HepG2 (cell line): ENCODE measurements around the gene RIPOR1. TPM values are rescaled to one million over a fixed set of nuclear protein-coding genes. Genes with fewer than 3 reads are reported as not detected.

Experiments used
- ELF3 ChIP-seq: IDR thresholded peaks from 2 replicates; pipeline ENCODE4 v1.6.1; 2016; ENCODE audit warnings: missing genetic modification reagents, missing compliant biosample characterization
- FLYWCH1 ChIP-seq: sonication (generic); formaldehyde crosslinking; IDR thresholded peaks from 2 replicates; pipeline ENCODE4 v1.8.1; 2023; ENCODE audit warnings: mild to moderate bottlenecking, missing genetic modification reagents
- FOXJ3 ChIP-seq: sonication (generic); formaldehyde crosslinking; IDR thresholded peaks from 2 replicates; pipeline ENCODE4 v1.4.0; 2020; ENCODE audit warnings: missing genetic modification reagents, mild to moderate bottlenecking, borderline replicate concordance
- ISL2 ChIP-seq: sonication (generic); formaldehyde crosslinking; IDR thresholded peaks from 2 replicates; pipeline ENCODE4 v1.5.0; 2020; ENCODE audit warnings: missing genetic modification reagents
- NBN ChIP-seq: fragments of 450-650 bp; conservative IDR thresholded peaks from 2 replicates; pipeline ENCODE4 v1.6.1; 2017
- NRL ChIP-seq: sonication (generic); formaldehyde crosslinking; IDR thresholded peaks from 2 replicates; pipeline ENCODE4 v1.5.0; 2020; ENCODE audit warnings: missing genetic modification reagents, mild to moderate bottlenecking, moderate library complexity, borderline replicate concordance
- PREB ChIP-seq: sonication (generic); formaldehyde crosslinking; IDR thresholded peaks from 2 replicates; pipeline ENCODE4 v1.4.0; 2020; ENCODE audit warnings: missing genetic modification reagents
- PTBP1 ChIP-seq: fragments of 200-400 bp; formaldehyde crosslinking; IDR thresholded peaks from 2 replicates; pipeline ENCODE4 v1.6.1; 2018; ENCODE audit warnings: low read length, low read depth; ENCODE audit not compliant: poor library complexity, severe bottlenecking
- SIN3B ChIP-seq: fragments of 150-350 bp; IDR thresholded peaks from 2 replicates; pipeline ENCODE4 v1.6.1; 2014; ENCODE audit warnings: low read length
- SMC3 ChIP-seq: IDR thresholded peaks from 2 replicates; pipeline ENCODE4 v1.6.1; 2011; ENCODE audit warnings: low read length, improper control_type of control experiment
- SMYD3 ChIP-seq: sonication (generic); formaldehyde crosslinking; IDR thresholded peaks from 2 replicates; pipeline ENCODE4 v1.8.1; 2023; ENCODE audit warnings: mild to moderate bottlenecking, missing genetic modification reagents
- TBL1XR1 ChIP-seq: fragments of 150-350 bp; IDR thresholded peaks from 2 replicates; pipeline ENCODE4 v1.6.1; 2014; ENCODE audit warnings: borderline replicate concordance, low read length; ENCODE audit not compliant: partially characterized antibody
- TP53 ChIP-seq: sonication (generic); formaldehyde crosslinking; conservative IDR thresholded peaks from 2 replicates; pipeline ENCODE4 v1.4.0; 2020; ENCODE audit warnings: missing genetic modification reagents
- ZBTB42 ChIP-seq: sonication (generic); formaldehyde crosslinking; IDR thresholded peaks from 2 replicates; pipeline ENCODE4 v1.5.0; 2020; ENCODE audit warnings: mild to moderate bottlenecking, missing genetic modification reagents
- ZBTB49 ChIP-seq: sonication (generic); formaldehyde crosslinking; IDR thresholded peaks from 2 replicates; pipeline ENCODE4 v1.4.0; 2020; ENCODE audit warnings: missing genetic modification reagents, borderline replicate concordance
- ZEB1 ChIP-seq: IDR thresholded peaks from 2 replicates; pipeline ENCODE4 v1.6.1; 2012; ENCODE audit warnings: mild to moderate bottlenecking, low read depth, inconsistent platforms; ENCODE audit not compliant: insufficient replicate concordance
- ZNF207 ChIP-seq: fragments of 450-650 bp; IDR thresholded peaks from 2 replicates; pipeline ENCODE4 v1.6.1; 2016; ENCODE audit warnings: antibody characterized with exemption, borderline replicate concordance
- ZNF225 ChIP-seq: sonication (generic); formaldehyde crosslinking; IDR thresholded peaks from 2 replicates; pipeline ENCODE4 v1.4.0; 2020; ENCODE audit warnings: mild to moderate bottlenecking, missing genetic modification reagents
- ZNF33A ChIP-seq: sonication (generic); formaldehyde crosslinking; IDR thresholded peaks from 2 replicates; pipeline ENCODE4 v1.5.1; 2020; ENCODE audit warnings: missing genetic modification reagents, mild to moderate bottlenecking, moderate library complexity, borderline replicate concordance
- ZNF891 ChIP-seq: sonication (generic); formaldehyde crosslinking; IDR thresholded peaks from 2 replicates; pipeline ENCODE4 v1.5.0; 2020; ENCODE audit warnings: mild to moderate bottlenecking, missing genetic modification reagents
- polyA plus RNA-seq, 8 experiments: library from polyadenylated mRNA; depleted of rRNA in 3 of 8; stranded (reverse) in 7 of 8; unstranded in 1 of 8; fragments of >200 nt; fragmentation: Illumina TruSeq in 4 of 8; extraction: Trizol in 4 of 8; gene quantifications; 2 replicates each; pipeline versions ENCODE4 v1.2.1 to v1.2.3, GENCODE V29; 2011 to 2016; ENCODE audit warnings: low read depth in 4 of 8, missing spikeins in 1 of 8, mixed read lengths in 1 of 8; ENCODE audit not compliant: insufficient read depth in 1 of 8
- total RNA-seq, 5 experiments: library from RNA; depleted of rRNA; stranded (reverse); fragments of >200 nt; fragmentation: Illumina TruSeq; extraction: Trizol; gene quantifications; 2 replicates each; pipeline ENCODE4 v1.2.3, GENCODE V29; 2016; ENCODE audit warnings: low read depth in 1 of 5
- TF ChIP-seq, protein P1 (sequence below): sonication (generic); formaldehyde crosslinking; IDR thresholded peaks from 2 replicates; pipeline ENCODE4 v1.5.0; 2020; ENCODE audit warnings: mild to moderate bottlenecking, missing genetic modification reagents
- TF ChIP-seq, protein P2 (sequence below): IDR thresholded peaks from 2 replicates; pipeline ENCODE4 v1.6.1; 2012; ENCODE audit warnings: inconsistent platforms
- TF ChIP-seq, protein P3 (sequence below): sonication (generic); formaldehyde crosslinking; IDR thresholded peaks from 2 replicates; pipeline ENCODE4 v1.4.0; 2020; ENCODE audit warnings: missing genetic modification reagents

Gene RIPOR1
- total and polyA plus RNA-seq, 2 of the 13 experiments (the other 11 are each of a cell fraction or from before 2014, with no cell fraction given) = 4.6 to 8.1 TPM

DNA sequence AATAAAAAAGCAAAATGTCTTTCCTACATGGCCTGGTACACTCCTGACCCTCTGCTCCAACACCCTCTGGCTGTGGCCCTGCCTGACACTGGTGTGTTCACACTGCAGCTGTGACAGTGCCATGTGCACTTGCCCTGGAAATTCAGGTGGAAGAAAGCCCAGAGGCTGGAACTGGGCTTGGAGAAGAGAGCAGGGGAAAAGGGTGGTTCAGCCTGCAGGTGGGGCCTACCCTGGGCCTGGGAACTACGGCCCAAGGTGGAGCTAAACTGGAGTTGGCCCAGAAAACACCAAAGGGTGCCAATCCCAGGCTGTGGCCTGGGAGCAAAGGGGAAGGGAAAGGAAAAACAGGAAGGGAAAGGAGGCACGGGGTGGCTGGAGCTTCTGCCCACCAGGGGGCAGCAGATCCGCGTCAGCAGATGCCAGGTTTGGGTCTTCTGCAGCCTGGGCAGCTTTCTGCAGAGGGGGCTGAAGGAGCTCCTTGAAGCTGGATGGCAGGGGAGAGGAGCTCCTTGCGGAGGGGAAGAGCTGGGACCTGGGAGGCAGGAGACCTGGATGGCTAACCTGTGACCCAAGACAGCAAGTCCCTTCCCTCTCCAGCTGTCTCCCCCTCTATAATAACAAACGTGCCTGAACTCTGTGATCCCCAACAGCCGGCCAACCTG lies 18.3 kb downstream of the RIPOR1 start (continued):
- TF ChIP-seq ZBTB49 (CRISPR knock-in tag) (no peak), FLYWCH1 (no peak), NRL (CRISPR knock-in tag) (peak; percentile 33; the same call in 1 of the 2 replicates), SMYD3 (CRISPR knock-in tag) (no peak), SIN3B (no peak), TP53 (no peak), ZBTB42 (CRISPR knock-in tag) (0 out of 2 replicates have a peak, but pooled peaks have one; percentile 40), ZNF891 (CRISPR knock-in tag) (no peak), SMC3 (peak; percentile 85), ZNF207 (no peak), PTBP1 (no peak), ISL2 (CRISPR knock-in tag) (peak; percentile 39; the same call in 1 of the 2 replicates), PREB (CRISPR knock-in tag) (no peak), ZEB1 (no peak), ZNF225 (CRISPR knock-in tag) (no peak), TBL1XR1 (peak; percentile 8), FOXJ3 (CRISPR knock-in tag) (no peak), ELF3 (CRISPR knock-in tag) (peak; percentile 86), NBN (no peak), ZNF33A (CRISPR knock-in tag) (no peak)
- TF ChIP-seq, protein P1, sequence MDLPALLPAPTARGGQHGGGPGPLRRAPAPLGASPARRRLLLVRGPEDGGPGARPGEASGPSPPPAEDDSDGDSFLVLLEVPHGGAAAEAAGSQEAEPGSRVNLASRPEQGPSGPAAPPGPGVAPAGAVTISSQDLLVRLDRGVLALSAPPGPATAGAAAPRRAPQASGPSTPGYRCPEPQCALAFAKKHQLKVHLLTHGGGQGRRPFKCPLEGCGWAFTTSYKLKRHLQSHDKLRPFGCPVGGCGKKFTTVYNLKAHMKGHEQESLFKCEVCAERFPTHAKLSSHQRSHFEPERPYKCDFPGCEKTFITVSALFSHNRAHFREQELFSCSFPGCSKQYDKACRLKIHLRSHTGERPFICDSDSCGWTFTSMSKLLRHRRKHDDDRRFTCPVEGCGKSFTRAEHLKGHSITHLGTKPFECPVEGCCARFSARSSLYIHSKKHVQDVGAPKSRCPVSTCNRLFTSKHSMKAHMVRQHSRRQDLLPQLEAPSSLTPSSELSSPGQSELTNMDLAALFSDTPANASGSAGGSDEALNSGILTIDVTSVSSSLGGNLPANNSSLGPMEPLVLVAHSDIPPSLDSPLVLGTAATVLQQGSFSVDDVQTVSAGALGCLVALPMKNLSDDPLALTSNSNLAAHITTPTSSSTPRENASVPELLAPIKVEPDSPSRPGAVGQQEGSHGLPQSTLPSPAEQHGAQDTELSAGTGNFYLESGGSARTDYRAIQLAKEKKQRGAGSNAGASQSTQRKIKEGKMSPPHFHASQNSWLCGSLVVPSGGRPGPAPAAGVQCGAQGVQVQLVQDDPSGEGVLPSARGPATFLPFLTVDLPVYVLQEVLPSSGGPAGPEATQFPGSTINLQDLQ = no peak
- TF ChIP-seq, protein P2, sequence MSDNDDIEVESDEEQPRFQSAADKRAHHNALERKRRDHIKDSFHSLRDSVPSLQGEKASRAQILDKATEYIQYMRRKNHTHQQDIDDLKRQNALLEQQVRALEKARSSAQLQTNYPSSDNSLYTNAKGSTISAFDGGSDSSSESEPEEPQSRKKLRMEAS = peak; percentile 64; the same call in 1 of the 2 replicates
- TF ChIP-seq, protein P3, sequence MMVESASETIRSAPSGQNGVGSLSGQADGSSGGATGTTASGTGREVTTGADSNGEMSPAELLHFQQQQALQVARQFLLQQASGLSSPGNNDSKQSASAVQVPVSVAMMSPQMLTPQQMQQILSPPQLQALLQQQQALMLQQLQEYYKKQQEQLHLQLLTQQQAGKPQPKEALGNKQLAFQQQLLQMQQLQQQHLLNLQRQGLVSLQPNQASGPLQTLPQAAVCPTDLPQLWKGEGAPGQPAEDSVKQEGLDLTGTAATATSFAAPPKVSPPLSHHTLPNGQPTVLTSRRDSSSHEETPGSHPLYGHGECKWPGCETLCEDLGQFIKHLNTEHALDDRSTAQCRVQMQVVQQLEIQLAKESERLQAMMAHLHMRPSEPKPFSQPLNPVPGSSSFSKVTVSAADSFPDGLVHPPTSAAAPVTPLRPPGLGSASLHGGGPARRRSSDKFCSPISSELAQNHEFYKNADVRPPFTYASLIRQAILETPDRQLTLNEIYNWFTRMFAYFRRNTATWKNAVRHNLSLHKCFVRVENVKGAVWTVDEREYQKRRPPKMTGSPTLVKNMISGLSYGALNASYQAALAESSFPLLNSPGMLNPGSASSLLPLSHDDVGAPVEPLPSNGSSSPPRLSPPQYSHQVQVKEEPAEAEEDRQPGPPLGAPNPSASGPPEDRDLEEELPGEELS (CRISPR knock-in tag) = no peak; the same call in 1 of the 2 replicates
